ENCODE data around the gene UBL7. TPM values are rescaled to one million over a fixed set of nuclear protein-coding genes. Genes with fewer than 3 reads are reported as not detected.

Gene UBL7
- total and polyA plus RNA-seq, 2 of the 8 experiments (the other 6 are each of a cell fraction or from before 2014, with no cell fraction given): 71.5 to 183 TPM

GRCh38 chr15:74402873-74403587 lies 57.9 kb downstream of the UBL7 start (continued):
- TF ChIP-seq BCL11A (IDR thresholded peaks at IDR 0.05; ENCODE audit: low read depth in 2 of 2, low read length in 2 of 2) (no peak), ASH2L (IDR thresholded peaks at IDR 0.05; ENCODE audit: low read length) (no peak), TEAD4 (IDR thresholded peaks at IDR 0.05; ENCODE audit: low read depth, low read length) (no peak), MAFK (IDR thresholded peaks at IDR 0.05; ENCODE audit: low read depth, low read length) (no peak), EP300 (IDR thresholded peaks at IDR 0.05; ENCODE audit: borderline replicate concordance in 1 of 2, low read depth in 2 of 2, low read length in 2 of 2) (no peak), SIN3A (conservative IDR thresholded peaks at IDR 0.05 in 1 of 2, IDR thresholded peaks at IDR 0.05 in 1 of 2; ENCODE audit: low read depth in 1 of 2, low read length in 2 of 2) (no peak)

All from H1 (cell line).